Measurements from ENCODE around the gene ALX4.

GRCh38 chr11:44269369-44270351 is 40.3 kb downstream of the ALX4 start:
- no peak for TF ChIP-seq POLR2AphosphoS5 (IDR thresholded peaks at IDR 0.05)
- TF ChIP-seq CTCF (IDR thresholded peaks at IDR 0.05): no peak
- TF ChIP-seq POLR2A (IDR thresholded peaks at IDR 0.05): no peak
- TF ChIP-seq EP300 (IDR thresholded peaks at IDR 0.05): no peak

Data from gastroesophageal sphincter (tissue), 3 donors.